Activated B cell treated with CpG ODN at 0.5 μM for 24 hours (primary cell): ENCODE data around the gene CC2D2A. TPM values are rescaled to one million over a fixed set of nuclear protein-coding genes. Genes with fewer than 3 reads are reported as not detected.

Experiments
- ATAC-seq: fragments of 200-7000 bp; cut with Tn5 transposase; one replicate; pipeline ENCODE4 v1.10.0; 2021; ENCODE audit warnings: low read depth, mild to moderate bottlenecking, moderate library complexity
- CTCF ChIA-PET: fragments of 350-600 bp; sonication (Branson Sonifier 250); formaldehyde crosslinking; loops from one replicate; lab custom pipeline; 2021; ENCODE audit warnings: antibody characterized with exemption; lab: Charles Lee
- POLR2A ChIA-PET: fragments of 350-600 bp; sonication (Branson Sonifier 250); formaldehyde crosslinking; loops from one replicate; lab custom pipeline; 2021; ENCODE audit warnings: antibody characterized with exemption; lab: Charles Lee
- DNase-seq: peaks from one replicate; pipeline ENCODE4 v3.0.0; 2022
- H3K27ac Mint-ChIP-seq: one replicate; pipeline ENCODE4 v1.8.0; 2020; ENCODE audit warnings: mixed read lengths
- H3K27me3 Mint-ChIP-seq: one replicate; pipeline ENCODE4 v1.8.0; 2021; ENCODE audit warnings: mixed read lengths
- H3K36me3 Mint-ChIP-seq: one replicate; pipeline ENCODE4 v1.8.0; 2021; ENCODE audit warnings: low read depth, mixed read lengths
- H3K4me1 Mint-ChIP-seq: one replicate; pipeline ENCODE4 v1.8.0; 2021; ENCODE audit warnings: mixed read lengths
- H3K4me3 Mint-ChIP-seq: one replicate; pipeline ENCODE4 v1.8.0; 2020; ENCODE audit warnings: mild to moderate bottlenecking, mixed read lengths
- H3K9me3 Mint-ChIP-seq: one replicate; pipeline ENCODE4 v1.8.0; 2020; ENCODE audit warnings: mixed read lengths
- intact Hi-C: fragments of 100-400 bp; cut with micrococcal nuclease; formaldehyde crosslinking; loops from one replicate; pipeline ENCODE4 v1.15.1; 2024
- total RNA-seq: library from RNA; stranded (reverse); gene quantifications from 2 replicates; pipeline ENCODE4 v1.2.3, GENCODE V29; 2022
- TF ChIP-seq, protein P1 (sequence below): fragments of 200-600 bp; IDR thresholded peaks from one replicate; pipeline ENCODE4 v1.8.0; 2022; ENCODE audit warnings: antibody characterized with exemption, mild to moderate bottlenecking

The CC2D2A gene
- total RNA-seq, 1 donor from 2014 or later: not detected

GRCh38 chr4:15547392-15547791 lies 77.7 kb downstream of the CC2D2A start:
- Mint-ChIP-seq H3K27me3 (no peaks in the 10 kb centered on the region), H3K9me3 (no peaks in the 10 kb centered on the region), H3K4me3 (no peak overlapping the region), H3K27ac (no peak overlapping the region), H3K4me1 (peaks cover 4% of the 10 kb centered on the region), H3K36me3 (peaks cover 9% of the 10 kb centered on the region)
- TF ChIP-seq, protein P1, sequence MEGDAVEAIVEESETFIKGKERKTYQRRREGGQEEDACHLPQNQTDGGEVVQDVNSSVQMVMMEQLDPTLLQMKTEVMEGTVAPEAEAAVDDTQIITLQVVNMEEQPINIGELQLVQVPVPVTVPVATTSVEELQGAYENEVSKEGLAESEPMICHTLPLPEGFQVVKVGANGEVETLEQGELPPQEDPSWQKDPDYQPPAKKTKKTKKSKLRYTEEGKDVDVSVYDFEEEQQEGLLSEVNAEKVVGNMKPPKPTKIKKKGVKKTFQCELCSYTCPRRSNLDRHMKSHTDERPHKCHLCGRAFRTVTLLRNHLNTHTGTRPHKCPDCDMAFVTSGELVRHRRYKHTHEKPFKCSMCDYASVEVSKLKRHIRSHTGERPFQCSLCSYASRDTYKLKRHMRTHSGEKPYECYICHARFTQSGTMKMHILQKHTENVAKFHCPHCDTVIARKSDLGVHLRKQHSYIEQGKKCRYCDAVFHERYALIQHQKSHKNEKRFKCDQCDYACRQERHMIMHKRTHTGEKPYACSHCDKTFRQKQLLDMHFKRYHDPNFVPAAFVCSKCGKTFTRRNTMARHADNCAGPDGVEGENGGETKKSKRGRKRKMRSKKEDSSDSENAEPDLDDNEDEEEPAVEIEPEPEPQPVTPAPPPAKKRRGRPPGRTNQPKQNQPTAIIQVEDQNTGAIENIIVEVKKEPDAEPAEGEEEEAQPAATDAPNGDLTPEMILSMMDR: no peak
- POLR2A ChIA-PET: no interaction called here
- CTCF ChIA-PET: no interaction called here
- DNase-seq: no peak
- intact Hi-C loops: no loop called here
- no peak for ATAC-seq

DNA sequence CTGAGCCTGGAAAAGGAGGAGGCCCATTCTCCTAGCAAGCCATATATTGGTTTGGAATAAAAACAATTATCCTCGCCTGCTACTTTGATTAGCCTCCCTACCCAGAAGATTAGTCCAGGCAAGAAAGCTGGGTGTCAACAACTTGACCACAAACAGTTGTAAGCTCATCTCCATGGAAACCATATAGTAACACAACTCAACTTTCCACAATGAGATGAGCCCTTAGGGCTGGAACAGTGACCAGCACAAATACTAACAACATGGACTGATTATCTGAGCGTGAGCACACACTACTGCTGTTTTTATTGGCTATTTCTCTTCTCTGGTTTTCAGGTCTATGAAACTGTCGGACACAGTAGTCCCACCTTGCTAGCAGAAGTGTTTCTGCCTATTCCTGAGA lies 80.8 kb downstream of the CC2D2A start:
- Mint-ChIP-seq H3K9me3 (no peaks in the 10 kb centered on the region), H3K36me3 (peaks cover 7% of the 10 kb centered on the region), H3K27me3 (no peaks in the 10 kb centered on the region), H3K27ac (no peak overlapping the region), H3K4me1 (peaks cover 4% of the 10 kb centered on the region), H3K4me3 (no peak overlapping the region)
- TF ChIP-seq, protein P1: no peak
- ATAC-seq: no peak
- DNase-seq: no peak
- POLR2A ChIA-PET: no interaction called here
- intact Hi-C loops: no loop called here
- CTCF ChIA-PET: no interaction called here

DNA sequence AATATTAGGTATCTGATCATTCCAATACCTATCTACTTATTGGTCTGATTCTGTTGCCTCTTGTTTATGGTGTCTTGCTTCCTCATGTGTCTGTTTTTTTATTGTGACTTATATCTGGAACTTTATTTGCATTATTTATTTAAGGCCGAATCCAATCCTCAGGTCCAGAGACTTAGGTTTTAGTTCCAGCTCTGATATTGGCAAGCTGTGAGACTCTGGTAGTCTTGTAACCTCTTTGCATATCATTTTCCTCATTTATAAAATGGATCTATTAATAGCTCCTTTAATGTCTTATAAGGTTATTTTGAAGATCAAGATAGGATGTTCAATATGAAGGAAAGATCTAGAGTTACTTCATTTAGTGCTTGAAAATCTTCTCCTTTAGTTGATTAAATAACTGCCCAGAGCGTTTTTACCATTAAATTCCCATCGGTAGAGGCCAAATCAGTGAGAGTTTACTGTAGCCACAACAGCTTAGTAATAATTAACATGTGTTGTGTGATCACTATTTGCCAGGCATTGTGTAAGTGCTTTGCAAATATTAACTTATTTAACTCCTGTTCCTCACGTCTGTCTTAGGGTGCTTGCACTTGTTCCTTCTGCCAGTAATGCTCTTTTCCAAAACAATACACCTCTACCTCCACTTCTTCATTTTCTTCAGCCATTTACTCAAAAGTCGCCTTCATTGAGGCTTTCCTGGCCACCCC lies 82.2 kb downstream of the CC2D2A start:
- intact Hi-C loops: no loop called here
- TF ChIP-seq, protein P1: no peak
- ATAC-seq: no peak
- Mint-ChIP-seq H3K27ac (no peak overlapping the region), H3K36me3 (peaks cover 3% of the 10 kb centered on the region), H3K4me3 (no peak overlapping the region), H3K4me1 (peaks cover 4% of the 10 kb centered on the region), H3K9me3 (no peaks in the 10 kb centered on the region), H3K27me3 (no peaks in the 10 kb centered on the region)
- CTCF ChIA-PET: no interaction called here
- DNase-seq: no peak
- POLR2A ChIA-PET: no interaction called here

GRCh38 chr4:15552557-15553362 lies 83.1 kb downstream of the CC2D2A start:
- peaks cover 3% of the 10 kb centered on the region for H3K36me3 Mint-ChIP-seq
- no peak for ATAC-seq
- H3K4me1 Mint-ChIP-seq: no peaks in the 10 kb centered on the region
- POLR2A ChIA-PET: no interaction called here
- no peak for DNase-seq
- H3K27me3 Mint-ChIP-seq: no peaks in the 10 kb centered on the region
- H3K27ac Mint-ChIP-seq: no peak overlapping the region
- TF ChIP-seq, protein P1: no peak
- no peaks in the 10 kb centered on the region for H3K9me3 Mint-ChIP-seq
- intact Hi-C loops: no loop called here
- CTCF ChIA-PET: no interaction called here
- H3K4me3 Mint-ChIP-seq: no peak overlapping the region

DNA sequence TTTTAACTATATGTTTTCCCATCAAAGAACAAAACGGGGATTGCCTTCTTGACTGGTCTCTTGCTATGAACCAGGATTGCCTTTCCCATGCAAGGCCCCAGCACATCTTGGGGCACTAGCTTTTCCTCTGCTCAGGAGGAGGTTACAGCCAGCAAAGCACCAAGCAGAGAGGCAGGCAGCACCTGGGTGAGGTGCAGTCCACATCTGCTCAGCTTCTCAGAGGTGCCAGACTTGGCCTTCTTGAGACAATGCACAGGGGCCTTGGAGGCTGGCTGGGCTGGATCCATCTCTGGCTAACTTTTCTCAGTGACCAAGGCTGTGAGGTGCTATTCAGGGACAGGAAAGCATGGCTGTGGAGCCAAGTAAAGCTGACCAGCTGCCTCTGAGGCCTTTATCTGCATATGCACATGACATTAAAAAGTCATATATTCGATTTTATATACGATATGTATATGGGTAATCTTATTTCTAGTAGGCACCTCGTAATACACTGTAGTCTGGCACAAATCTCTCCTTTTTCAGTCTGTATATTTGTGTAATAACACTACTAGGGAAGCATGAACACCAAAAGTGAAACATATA lies 86.9 kb downstream of the CC2D2A start:
- intact Hi-C loops: no loop called here
- DNase-seq (no peak), ATAC-seq (no peak)
- TF ChIP-seq, protein P1: no peak
- POLR2A ChIA-PET: no interaction called here
- CTCF ChIA-PET: no interaction called here
- no peaks in the 10 kb centered on the region for H3K9me3 Mint-ChIP-seq
- H3K4me1 Mint-ChIP-seq: peaks cover 8% of the 10 kb centered on the region
- no peak overlapping the region for H3K27ac Mint-ChIP-seq
- no peak overlapping the region for H3K4me3 Mint-ChIP-seq
- no peaks in the 10 kb centered on the region for H3K27me3 Mint-ChIP-seq
- no peaks in the 10 kb centered on the region for H3K36me3 Mint-ChIP-seq
